HL-60 (cell line): ENCODE measurements around the gene DDAH1.
A peak's percentile ranks its signal among the peaks of the same experiment; 100 is the strongest.

Experiments used
- DNase-seq, 2 experiments: peaks; one replicate each; pipeline ENCODE4 v3.0.0-alpha.2; 2010 to 2020; ENCODE audit warnings: low read depth in 1 of 2, low spot score in 1 of 2
- H3K27ac ChIP-seq: fragments of 250-450 bp; sonication (Bioruptor Pico); replicated peaks from 2 replicates; pipeline ENCODE4 v1.5.1; 2020; ENCODE audit warnings: mild to moderate bottlenecking, moderate library complexity
- H3K27me3 ChIP-seq: fragments of 250-450 bp; sonication (Bioruptor Pico); 2 replicates; pipeline ENCODE4 v1.5.1; 2021; ENCODE audit warnings: mild to moderate bottlenecking, moderate library complexity; ENCODE audit not compliant: insufficient read depth, poor library complexity, severe bottlenecking
- H3K4me3 ChIP-seq: replicated peaks from 2 replicates; pipeline ENCODE4 v1.5.1; 2011; ENCODE audit warnings: mild to moderate bottlenecking, control low read depth, low read length; ENCODE audit not compliant: insufficient read depth
- GABPA ChIP-seq: IDR thresholded peaks from 2 replicates; pipeline ENCODE4 v1.6.1; 2012; ENCODE audit warnings: low read depth
- POLR2AphosphoS5 ChIP-seq: IDR thresholded peaks from 2 replicates; pipeline ENCODE4 v1.6.1; 2012; ENCODE audit warnings: low read depth
- REST ChIP-seq: IDR thresholded peaks from 2 replicates; pipeline ENCODE4 v1.6.1; 2012; ENCODE audit warnings: low read depth; ENCODE audit not compliant: insufficient replicate concordance
- SPI1 ChIP-seq: IDR thresholded peaks from 2 replicates; pipeline ENCODE4 v1.6.1; 2012; ENCODE audit warnings: low read depth, mild to moderate bottlenecking, borderline replicate concordance
- TF ChIP-seq, protein P1 (sequence below): IDR thresholded peaks from one replicate; pipeline ENCODE4 v1.5.1; 2011; ENCODE audit warnings: low read length, control low read depth, inconsistent platforms; ENCODE audit not compliant: insufficient read depth

DDAH1 gene

DNA sequence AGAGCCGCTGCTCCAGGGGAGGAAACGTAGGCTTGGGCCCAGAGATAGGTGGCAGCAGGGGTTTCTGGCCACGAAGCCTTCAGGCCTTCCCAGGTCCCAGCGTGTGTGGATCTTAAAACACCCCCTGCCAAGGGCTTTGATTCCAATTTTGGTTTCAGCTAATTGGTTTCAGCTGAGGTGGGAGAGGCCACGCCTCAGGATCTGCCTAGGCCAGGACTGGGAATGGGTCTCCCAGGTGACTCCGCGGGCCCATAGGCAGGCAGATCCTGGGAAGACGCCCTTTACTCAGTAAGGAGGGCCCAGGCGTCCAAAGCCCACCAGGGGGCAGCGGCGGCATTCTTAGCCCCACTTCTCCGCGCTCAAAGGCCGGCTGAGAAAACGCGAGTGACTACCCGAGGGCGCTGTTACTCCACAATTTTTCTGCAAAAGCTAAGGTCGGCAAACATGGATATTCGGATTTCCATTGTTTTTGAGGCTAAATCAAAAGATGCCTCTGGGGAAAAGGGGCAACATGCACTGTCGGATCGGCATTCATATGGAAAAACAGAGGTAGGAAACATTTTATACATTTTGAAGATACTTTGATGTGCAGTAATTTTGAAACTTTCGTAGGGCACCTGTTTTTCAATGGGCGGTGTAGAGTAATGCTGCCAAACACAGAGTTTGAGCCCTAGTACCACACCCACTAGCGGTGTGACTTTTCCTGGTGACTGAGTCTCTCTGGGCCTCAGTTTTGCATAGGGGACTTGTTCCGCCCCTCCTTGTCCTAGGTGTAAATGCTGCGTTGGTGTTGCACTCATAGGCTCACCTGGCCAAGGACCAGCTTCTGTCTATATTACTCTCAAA is 156.7 kb downstream of the DDAH1 start:
- DNase-seq, result peak; percentile 3 to 71
- Histone ChIP-seq H3K27me3 (peaks cover 11% of the 10 kb centered on the region), H3K4me3 (no peak overlapping the region), H3K27ac (no peak overlapping the region)
- no peak for TF ChIP-seq POLR2AphosphoS5
- TF ChIP-seq, protein P1, sequence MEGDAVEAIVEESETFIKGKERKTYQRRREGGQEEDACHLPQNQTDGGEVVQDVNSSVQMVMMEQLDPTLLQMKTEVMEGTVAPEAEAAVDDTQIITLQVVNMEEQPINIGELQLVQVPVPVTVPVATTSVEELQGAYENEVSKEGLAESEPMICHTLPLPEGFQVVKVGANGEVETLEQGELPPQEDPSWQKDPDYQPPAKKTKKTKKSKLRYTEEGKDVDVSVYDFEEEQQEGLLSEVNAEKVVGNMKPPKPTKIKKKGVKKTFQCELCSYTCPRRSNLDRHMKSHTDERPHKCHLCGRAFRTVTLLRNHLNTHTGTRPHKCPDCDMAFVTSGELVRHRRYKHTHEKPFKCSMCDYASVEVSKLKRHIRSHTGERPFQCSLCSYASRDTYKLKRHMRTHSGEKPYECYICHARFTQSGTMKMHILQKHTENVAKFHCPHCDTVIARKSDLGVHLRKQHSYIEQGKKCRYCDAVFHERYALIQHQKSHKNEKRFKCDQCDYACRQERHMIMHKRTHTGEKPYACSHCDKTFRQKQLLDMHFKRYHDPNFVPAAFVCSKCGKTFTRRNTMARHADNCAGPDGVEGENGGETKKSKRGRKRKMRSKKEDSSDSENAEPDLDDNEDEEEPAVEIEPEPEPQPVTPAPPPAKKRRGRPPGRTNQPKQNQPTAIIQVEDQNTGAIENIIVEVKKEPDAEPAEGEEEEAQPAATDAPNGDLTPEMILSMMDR, result peak; percentile 70

DNA sequence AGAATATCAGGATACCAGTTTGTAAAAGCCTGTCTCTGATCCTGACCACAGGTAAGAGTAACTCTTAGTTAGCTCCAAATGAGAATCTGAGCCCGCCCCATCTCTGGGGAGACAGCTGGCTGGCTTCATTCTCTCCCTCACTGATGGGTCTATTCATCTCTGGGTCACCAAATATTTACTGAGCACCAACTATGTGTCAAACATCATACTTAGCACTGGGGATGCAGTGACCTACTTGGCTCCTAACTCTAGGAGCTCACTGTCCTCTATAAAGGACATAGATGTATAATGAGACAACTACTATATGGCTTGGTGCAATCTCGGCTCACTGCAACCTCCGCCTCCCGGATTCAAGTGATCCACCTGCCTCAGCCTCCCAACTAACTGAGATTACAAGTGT is 158.7 kb downstream of the DDAH1 start:
- TF ChIP-seq SPI1 (no peak), POLR2AphosphoS5 (no peak), GABPA (no peak), REST (no peak)
- TF ChIP-seq, protein P1, result no peak
- DNase-seq, result no peak
- H3K27ac ChIP-seq, result no peak overlapping the region
- peaks cover 11% of the 10 kb centered on the region for H3K27me3 ChIP-seq
- no peak overlapping the region for H3K4me3 ChIP-seq

DNA sequence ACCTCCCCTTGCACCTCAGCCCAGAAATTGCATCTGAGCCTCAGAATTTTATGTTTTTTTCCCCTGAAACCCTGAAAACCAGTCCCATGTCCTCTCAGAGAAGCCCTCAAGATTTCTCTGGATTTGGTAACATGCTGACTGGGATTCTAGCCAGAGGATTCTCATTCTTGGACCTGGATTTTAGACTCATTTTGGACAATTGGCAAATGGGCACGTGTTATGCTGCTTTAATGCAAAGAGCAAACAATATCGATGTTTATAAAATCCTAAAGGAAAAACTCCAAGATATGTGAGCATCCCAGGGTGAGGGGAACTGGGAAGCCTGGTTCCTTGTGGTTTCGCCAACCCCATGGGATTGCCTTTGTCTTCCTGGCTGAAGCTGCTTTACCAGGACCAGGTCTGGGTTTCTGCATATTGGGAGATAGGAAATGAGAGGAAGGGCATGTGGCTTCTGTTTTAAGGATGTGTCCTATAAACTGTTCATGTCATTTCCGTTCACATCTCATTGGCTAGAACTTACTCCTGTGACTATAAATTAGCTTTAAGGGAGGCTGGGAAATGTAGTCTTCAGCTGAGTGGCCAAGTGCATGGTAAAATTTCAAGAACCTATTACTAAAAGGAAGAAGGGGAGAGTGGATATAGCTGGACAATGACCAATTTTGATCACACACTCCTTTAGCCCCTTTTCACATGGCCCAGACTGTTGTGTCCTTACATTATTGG is 161.4 kb downstream of the DDAH1 start:
- Histone ChIP-seq H3K27me3 (peaks cover 2% of the 10 kb centered on the region), H3K4me3 (no peak overlapping the region), H3K27ac (no peak overlapping the region)
- DNase-seq, result no peak
- TF ChIP-seq SPI1, result no peak
- no peak for TF ChIP-seq GABPA
- no peak for TF ChIP-seq REST
- TF ChIP-seq POLR2AphosphoS5, result no peak
- TF ChIP-seq, protein P1, result no peak
